Measurements from ENCODE around the gene POGLUT2.

POGLUT2 gene

GRCh38 chr13:102805680-102806079 lies 6.9 kb upstream of the POGLUT2 start:
- no peak for DNase-seq (ENCODE audit: low read depth)
- no peak for TF ChIP-seq CTCF (IDR thresholded peaks at IDR 0.05; ENCODE audit: control insufficient read depth, extremely low read depth, insufficient read depth)
- no peak overlapping the region for H3K4me3 ChIP-seq (ENCODE audit: low read depth, low read length)

DNA sequence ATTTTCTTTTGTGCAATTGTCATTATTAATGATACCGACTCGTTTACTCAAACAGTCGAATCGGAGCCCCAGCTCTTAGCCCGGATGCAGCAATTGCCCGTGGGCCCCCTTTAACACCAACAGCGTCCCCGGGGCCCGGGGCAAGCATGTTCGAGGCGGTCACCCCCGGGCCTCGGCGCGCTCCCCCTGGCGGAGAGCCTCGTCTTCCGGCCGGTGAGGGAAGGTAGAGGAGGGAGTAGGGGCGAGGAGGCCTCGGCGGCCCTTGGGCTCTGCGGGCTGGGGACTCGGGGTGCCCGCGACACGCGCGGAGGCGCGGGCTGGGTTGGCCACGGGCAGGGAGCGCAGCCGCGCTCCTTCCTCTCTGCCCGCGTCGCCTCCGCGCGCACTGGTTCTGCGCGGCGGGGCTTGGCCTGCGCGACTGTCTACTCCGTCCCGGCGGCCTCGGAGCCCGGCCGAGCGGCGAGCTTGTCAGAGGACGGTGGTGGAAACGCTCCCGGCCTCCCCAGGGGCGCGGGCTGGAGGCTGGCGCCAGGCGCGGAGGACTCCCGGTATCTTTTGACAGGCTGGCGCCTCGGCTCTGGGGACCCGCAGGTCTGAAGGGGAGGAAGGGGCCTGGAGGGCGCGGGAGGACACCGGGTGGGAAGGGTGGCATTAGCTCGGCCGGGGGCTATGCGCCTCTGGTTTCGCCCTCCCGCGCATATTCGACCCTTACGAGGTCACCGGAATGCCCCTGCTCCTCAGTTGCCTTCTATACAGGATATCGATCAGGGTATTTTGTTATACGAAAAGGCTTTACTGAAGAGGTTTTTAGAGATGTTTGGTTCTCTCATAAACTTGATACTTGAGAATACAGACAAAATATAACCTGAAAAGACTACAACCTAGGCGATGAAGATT lies 1.6 kb upstream of the POGLUT2 start:
- peak overlapping the region; percentile 71 for H3K4me3 ChIP-seq (ENCODE audit: low read depth, low read length)
- TF ChIP-seq CTCF (IDR thresholded peaks at IDR 0.05; ENCODE audit: control insufficient read depth, extremely low read depth, insufficient read depth), result peak; percentile 69
- DNase-seq (ENCODE audit: low read depth), result no peak

GRCh38 chr13:102799426-102800144 lies 809 bp upstream of the POGLUT2 start:
- no peak for DNase-seq (ENCODE audit: low read depth)
- TF ChIP-seq CTCF (IDR thresholded peaks at IDR 0.05; ENCODE audit: control insufficient read depth, extremely low read depth, insufficient read depth), result no peak

GRCh38 chr13:102793611-102794355 lies 5.0 kb downstream of the POGLUT2 start:
- H3K4me3 ChIP-seq (ENCODE audit: low read depth, low read length), result no peak overlapping the region
- no peak for TF ChIP-seq CTCF (IDR thresholded peaks at IDR 0.05; ENCODE audit: control insufficient read depth, extremely low read depth, insufficient read depth)
- DNase-seq (ENCODE audit: low read depth), result no peak

More at GRCh38 chr13:102799426-102800144, 809 bp upstream of the POGLUT2 start:
- peak overlapping the region; percentile 71 for H3K4me3 ChIP-seq (ENCODE audit: low read depth, low read length)

- DNase-seq (ENCODE audit: low read depth), result no peak
- H3K4me3 ChIP-seq (ENCODE audit: low read depth, low read length), result no peak overlapping the region
- TF ChIP-seq CTCF (IDR thresholded peaks at IDR 0.05; ENCODE audit: control insufficient read depth, extremely low read depth, insufficient read depth), result no peak
Observed at GRCh38 chr13:102792396-102792795, 6.4 kb downstream of the POGLUT2 start.

DNA sequence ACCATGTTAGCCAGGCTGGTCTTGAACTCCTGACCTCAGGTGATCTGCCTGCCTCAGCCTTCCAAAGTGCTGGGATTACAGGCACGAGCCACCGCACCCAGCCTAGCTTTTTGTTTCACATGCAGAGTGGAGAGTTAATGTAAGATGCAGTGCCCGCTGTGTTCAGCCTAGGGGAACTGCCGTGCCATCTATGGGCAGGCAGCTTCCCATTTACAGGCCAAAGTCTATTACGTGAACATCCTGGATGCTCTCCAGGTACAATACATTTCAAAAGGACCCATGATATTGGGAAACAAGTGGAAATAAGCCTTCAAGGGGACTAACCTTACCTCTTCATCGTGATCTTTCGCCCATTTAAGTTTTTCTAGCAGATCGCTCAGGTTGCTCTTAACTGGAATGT lies 10.1 kb downstream of the POGLUT2 start:
- no peak for DNase-seq (ENCODE audit: low read depth)
- no peak for TF ChIP-seq CTCF (IDR thresholded peaks at IDR 0.05; ENCODE audit: control insufficient read depth, extremely low read depth, insufficient read depth)
- H3K4me3 ChIP-seq (ENCODE audit: low read depth, low read length), result no peak overlapping the region

Measured in LNCaP clone FGC (cell line).